ENCODE measurements around the gene ATP5PB. TPM values are rescaled to one million over a fixed set of nuclear protein-coding genes. Genes with fewer than 3 reads are reported as not detected.

Gene ATP5PB
- total RNA-seq, 1 experiment from 2014 or later = 323 TPM

DNA sequence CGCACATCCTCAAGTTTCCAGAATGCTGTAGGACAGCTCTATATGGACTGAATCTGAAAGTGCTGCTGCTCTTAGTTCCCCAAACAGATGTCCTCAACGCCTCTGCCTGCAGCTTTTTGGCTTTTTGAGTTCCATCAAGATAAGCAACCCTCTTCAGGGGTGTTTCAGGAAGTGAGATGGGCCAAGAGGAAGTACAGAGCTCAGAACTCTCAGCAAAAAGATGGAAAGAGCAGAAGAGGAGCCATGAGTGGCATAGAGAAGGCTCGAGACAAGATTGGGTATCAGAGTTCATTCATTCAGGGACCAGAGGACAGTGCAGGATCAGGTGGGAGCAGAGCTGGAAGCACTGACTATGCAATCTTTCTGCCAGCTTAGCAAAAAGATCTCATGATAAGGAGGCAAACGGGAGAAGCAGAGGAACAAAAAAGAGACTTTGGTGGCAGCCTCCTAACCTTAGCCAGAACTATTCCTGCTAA is 54.4 kb downstream of the ATP5PB start, which contains the start of the genes ADORA3 and TMIGD3:
ADORA3 (minus strand) TSS at position 49 of the 476 bp plus-strand sequence. CDS start 279 bp downstream, outside the sequence.
TMIGD3 (minus strand) TSS at position 49 of the 476 bp plus-strand sequence. CDS start 279 bp downstream, outside the sequence.
- ChIA-PET CTCF (no interaction called here), POLR2A (no interaction called here), RAD21 (ENCODE audit: low non-redundant PET in 1 of 2, low total read pairs in 2 of 2, uncharacterized antibody in 2 of 2, unreplicated experiment in 2 of 2) (no interaction called here)
- no peaks in the 10 kb centered on the region for H3K9me2 ChIP-seq (ENCODE audit: insufficient read depth)
- H3K4me3 ChIP-seq (replicated peaks in 1 of 2; ENCODE audit: low read depth in 1 of 2, low read length in 2 of 2) = no peak within 1 kb of the TSS
- H4K20me1 ChIP-seq (ENCODE audit: insufficient read depth) = no peaks in the 10 kb centered on the region
- H3K4me1 ChIP-seq (ENCODE audit: control insufficient read depth in 1 of 2, insufficient read depth in 2 of 2, low read length in 2 of 2) = peaks cover 9 to 15% of the 10 kb centered on the region in 2 experiments
- H3K79me2 ChIP-seq (ENCODE audit: insufficient read depth, low read length) = no peaks in the 10 kb centered on the region
- no peak within 1 kb of the TSS for H2AFZ ChIP-seq (ENCODE audit: low read depth, low read length, poor library complexity, severe bottlenecking)
- H3K9me3 ChIP-seq (ENCODE audit: control insufficient read depth in 1 of 2, insufficient read depth in 1 of 2, low read depth in 1 of 2, low read length in 2 of 2) = no peaks in the 10 kb centered on the region
- intact Hi-C loops (cut with micrococcal nuclease) = no loop called here
- no peaks in the 10 kb centered on the region for H3K36me3 ChIP-seq (ENCODE audit: control insufficient read depth in 1 of 2, insufficient read depth in 2 of 2, low read length in 2 of 2)
- TF ChIP-seq CBX3 (IDR thresholded peaks at IDR 0.05; ENCODE audit: low read depth) (no peak), EZH2 (IDR thresholded peaks at IDR 0.05) (no peak), POLR2AphosphoS5 (IDR thresholded peaks at IDR 0.05; ENCODE audit: low read depth, low read length) (no peak)
- H3K9ac ChIP-seq (ENCODE audit: low read length) = no peak within 1 kb of the TSS
- BruUV-seq (replicated peaks) = no TSS peak
- H3K4me2 ChIP-seq (ENCODE audit: low read length) = no peak within 1 kb of the TSS
- H3K27ac ChIP-seq (ENCODE audit: low read depth, low read length) = no peak within 1 kb of the TSS
- H3K27me3 ChIP-seq (ENCODE audit: insufficient read depth, low read length) = no peaks in the 10 kb centered on the region
- ATAC-seq = no peak
- DNase-seq (ENCODE audit: low read depth, low spot score) = no peak

DNA sequence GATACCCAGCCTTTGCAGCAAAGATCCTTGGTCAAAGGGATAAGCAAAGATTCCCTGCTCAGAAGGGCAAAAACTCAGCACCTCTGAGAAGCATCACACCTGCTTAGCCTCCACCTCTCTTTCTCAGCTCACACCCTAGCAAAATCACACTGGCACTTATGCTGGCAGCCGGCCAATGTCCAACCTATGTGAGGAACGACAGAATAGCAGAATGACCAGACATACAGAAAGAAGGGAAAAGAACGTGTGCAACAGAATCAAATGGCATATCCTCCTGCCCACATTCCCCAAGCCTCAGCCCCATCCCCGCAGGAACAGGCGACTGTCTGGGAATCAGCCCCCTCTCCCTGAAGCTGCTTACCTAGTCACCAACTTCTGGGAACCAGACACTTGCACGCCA is 54.8 kb downstream of the ATP5PB start:
- Histone ChIP-seq H4K20me1 (ENCODE audit: insufficient read depth) (no peaks in the 10 kb centered on the region), H3K9me3 (ENCODE audit: control insufficient read depth in 1 of 2, insufficient read depth in 1 of 2, low read depth in 1 of 2, low read length in 2 of 2) (no peaks in the 10 kb centered on the region), H3K4me2 (ENCODE audit: low read length) (no peak overlapping the region), H2AFZ (ENCODE audit: low read depth, low read length, poor library complexity, severe bottlenecking) (no peak overlapping the region), H3K9ac (ENCODE audit: low read length) (no peak overlapping the region), H3K27ac (ENCODE audit: low read depth, low read length) (no peak overlapping the region), H3K36me3 (ENCODE audit: control insufficient read depth in 1 of 2, insufficient read depth in 2 of 2, low read length in 2 of 2) (no peaks in the 10 kb centered on the region), H3K27me3 (ENCODE audit: insufficient read depth, low read length) (no peaks in the 10 kb centered on the region), H3K4me3 (replicated peaks in 1 of 2; ENCODE audit: low read depth in 1 of 2, low read length in 2 of 2) (no peak overlapping the region), H3K4me1 (ENCODE audit: control insufficient read depth in 1 of 2, insufficient read depth in 2 of 2, low read length in 2 of 2) (peaks cover 9 to 16% of the 10 kb centered on the region in 2 experiments), H3K79me2 (ENCODE audit: insufficient read depth, low read length) (no peaks in the 10 kb centered on the region), H3K9me2 (ENCODE audit: insufficient read depth) (no peaks in the 10 kb centered on the region)
- no TSS peak for BruUV-seq (replicated peaks)
- TF ChIP-seq, protein P1, sequence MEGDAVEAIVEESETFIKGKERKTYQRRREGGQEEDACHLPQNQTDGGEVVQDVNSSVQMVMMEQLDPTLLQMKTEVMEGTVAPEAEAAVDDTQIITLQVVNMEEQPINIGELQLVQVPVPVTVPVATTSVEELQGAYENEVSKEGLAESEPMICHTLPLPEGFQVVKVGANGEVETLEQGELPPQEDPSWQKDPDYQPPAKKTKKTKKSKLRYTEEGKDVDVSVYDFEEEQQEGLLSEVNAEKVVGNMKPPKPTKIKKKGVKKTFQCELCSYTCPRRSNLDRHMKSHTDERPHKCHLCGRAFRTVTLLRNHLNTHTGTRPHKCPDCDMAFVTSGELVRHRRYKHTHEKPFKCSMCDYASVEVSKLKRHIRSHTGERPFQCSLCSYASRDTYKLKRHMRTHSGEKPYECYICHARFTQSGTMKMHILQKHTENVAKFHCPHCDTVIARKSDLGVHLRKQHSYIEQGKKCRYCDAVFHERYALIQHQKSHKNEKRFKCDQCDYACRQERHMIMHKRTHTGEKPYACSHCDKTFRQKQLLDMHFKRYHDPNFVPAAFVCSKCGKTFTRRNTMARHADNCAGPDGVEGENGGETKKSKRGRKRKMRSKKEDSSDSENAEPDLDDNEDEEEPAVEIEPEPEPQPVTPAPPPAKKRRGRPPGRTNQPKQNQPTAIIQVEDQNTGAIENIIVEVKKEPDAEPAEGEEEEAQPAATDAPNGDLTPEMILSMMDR (IDR thresholded peaks at IDR 0.05 in 2 of 3, conservative IDR thresholded peaks at IDR 0.05 in 1 of 3; ENCODE audit: borderline replicate concordance in 1 of 3, insufficient read depth in 1 of 3, low read depth in 2 of 3, low read length in 2 of 3) = no peak
- no peak for TF ChIP-seq JUND (IDR thresholded peaks at IDR 0.05)
- no peak for TF ChIP-seq FOSL1 (IDR thresholded peaks at IDR 0.05; ENCODE audit: low read depth)
- TF ChIP-seq, protein P2, sequence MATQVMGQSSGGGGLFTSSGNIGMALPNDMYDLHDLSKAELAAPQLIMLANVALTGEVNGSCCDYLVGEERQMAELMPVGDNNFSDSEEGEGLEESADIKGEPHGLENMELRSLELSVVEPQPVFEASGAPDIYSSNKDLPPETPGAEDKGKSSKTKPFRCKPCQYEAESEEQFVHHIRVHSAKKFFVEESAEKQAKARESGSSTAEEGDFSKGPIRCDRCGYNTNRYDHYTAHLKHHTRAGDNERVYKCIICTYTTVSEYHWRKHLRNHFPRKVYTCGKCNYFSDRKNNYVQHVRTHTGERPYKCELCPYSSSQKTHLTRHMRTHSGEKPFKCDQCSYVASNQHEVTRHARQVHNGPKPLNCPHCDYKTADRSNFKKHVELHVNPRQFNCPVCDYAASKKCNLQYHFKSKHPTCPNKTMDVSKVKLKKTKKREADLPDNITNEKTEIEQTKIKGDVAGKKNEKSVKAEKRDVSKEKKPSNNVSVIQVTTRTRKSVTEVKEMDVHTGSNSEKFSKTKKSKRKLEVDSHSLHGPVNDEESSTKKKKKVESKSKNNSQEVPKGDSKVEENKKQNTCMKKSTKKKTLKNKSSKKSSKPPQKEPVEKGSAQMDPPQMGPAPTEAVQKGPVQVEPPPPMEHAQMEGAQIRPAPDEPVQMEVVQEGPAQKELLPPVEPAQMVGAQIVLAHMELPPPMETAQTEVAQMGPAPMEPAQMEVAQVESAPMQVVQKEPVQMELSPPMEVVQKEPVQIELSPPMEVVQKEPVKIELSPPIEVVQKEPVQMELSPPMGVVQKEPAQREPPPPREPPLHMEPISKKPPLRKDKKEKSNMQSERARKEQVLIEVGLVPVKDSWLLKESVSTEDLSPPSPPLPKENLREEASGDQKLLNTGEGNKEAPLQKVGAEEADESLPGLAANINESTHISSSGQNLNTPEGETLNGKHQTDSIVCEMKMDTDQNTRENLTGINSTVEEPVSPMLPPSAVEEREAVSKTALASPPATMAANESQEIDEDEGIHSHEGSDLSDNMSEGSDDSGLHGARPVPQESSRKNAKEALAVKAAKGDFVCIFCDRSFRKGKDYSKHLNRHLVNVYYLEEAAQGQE (IDR thresholded peaks at IDR 0.05; ENCODE audit: low read depth) = no peak
- TF ChIP-seq POLR2A (IDR thresholded peaks at IDR 0.05; ENCODE audit: borderline replicate concordance, extremely low read depth, insufficient read depth, insufficient read length) = no peak
- CTCF ChIA-PET = no interaction called here
- ATAC-seq (no peak), DNase-seq (ENCODE audit: low read depth, low spot score) (no peak)
- intact Hi-C loops (cut with micrococcal nuclease) = no loop called here
- RAD21 ChIA-PET (ENCODE audit: low non-redundant PET in 1 of 2, low total read pairs in 2 of 2, uncharacterized antibody in 2 of 2, unreplicated experiment in 2 of 2) = no interaction called here
- POLR2A ChIA-PET = no interaction called here

Measured in HCT116 (cell line).